LHCN-M2 (cell line): ENCODE results near the gene KNG1. TPM values are rescaled to one million over a fixed set of nuclear protein-coding genes. Genes with fewer than 3 reads are reported as not detected.

Source experiments
- DNase-seq: peaks from one replicate; pipeline ENCODE4 v3.0.0-alpha.2; 2012; ENCODE audit warnings: low read depth
- total RNA-seq: library from RNA; depleted of rRNA; stranded (reverse); fragments of >200 nt; gene quantifications from 2 replicates; pipeline ENCODE4 v1.2.3, GENCODE V29; 2014; rRNA removed

The KNG1 gene
- total RNA-seq, 1 experiment from 2014 or later = not detected

GRCh38 chr3:186772701-186773417, 55.7 kb downstream of the KNG1 start:
- peak; percentile 45 for DNase-seq

GRCh38 chr3:186775999-186776398, 58.8 kb downstream of the KNG1 start:
- DNase-seq = no peak

GRCh38 chr3:186779204-186779603, 62.0 kb downstream of the KNG1 start:
- no peak for DNase-seq

- DNase-seq = no peak
These were observed 65.4 kb downstream of the KNG1 start for GRCh38 chr3:186782542-186783057.

- peak; percentile 85 for DNase-seq
These were observed 66.0 kb downstream of the KNG1 start, which contains the start of gene EIF4A2 for GRCh38 chr3:186783058-186783730. EIF4A2 (plus strand) TSS chr3:186783577; CDS start chr3:186783611, 34 bp downstream.

GRCh38 chr3:186783731-186784515, 66.8 kb downstream of the KNG1 start:
- DNase-seq = peak; percentile 64

GRCh38 chr3:186784820-186785494, 67.8 kb downstream of the KNG1 start:
- DNase-seq = no peak

- DNase-seq = no peak
These were observed 68.4 kb downstream of the KNG1 start for GRCh38 chr3:186785495-186786018.

- DNase-seq = no peak
These were observed 69.8 kb downstream of the KNG1 start for GRCh38 chr3:186786922-186787321.

GRCh38 chr3:186787642-186788481, 70.7 kb downstream of the KNG1 start:
- no peak for DNase-seq

- DNase-seq = no peak
These were observed 71.6 kb downstream of the KNG1 start for GRCh38 chr3:186788482-186789370.

GRCh38 chr3:186789554-186790260, 72.5 kb downstream of the KNG1 start:
- no peak for DNase-seq

GRCh38 chr3:186790261-186790981, 73.3 kb downstream of the KNG1 start:
- DNase-seq = peak; percentile 61

Other genes starting within 250 kb of the KNG1 start
- gene CRYGS, start 173.0 kb upstream of the KNG1 start, total RNA-seq = 1.4 and 1.7 TPM in 2 replicates
- gene TBCCD1, start 150.0 kb upstream of the KNG1 start, total RNA-seq = 12.6 and 13.2 TPM in 2 replicates
- 83.8 and 85.5 TPM in 2 replicates for gene DNAJB11, start 146.6 kb upstream of the KNG1 start, total RNA-seq
- gene AHSG, start 104.3 kb upstream of the KNG1 start, total RNA-seq = not detected in 2 replicates
- gene FETUB, start 77.0 kb upstream of the KNG1 start, total RNA-seq = 0.06 TPM in 1 of 2 replicates, not detected in the other
- gene HRG, start 51.3 kb upstream of the KNG1 start, total RNA-seq = 0.06 TPM in 1 of 2 replicates, not detected in the other
- gene EIF4A2, start 66.2 kb downstream of the KNG1 start, total RNA-seq = 493 and 693 TPM in 2 replicates
- gene RFC4, start 89.1 kb downstream of the KNG1 start, total RNA-seq = 59.6 and 78.2 TPM in 2 replicates
- not detected in 2 replicates for gene ADIPOQ, start 125.4 kb downstream of the KNG1 start, total RNA-seq
- gene ST6GAL1, start 213.2 kb downstream of the KNG1 start, total RNA-seq = 2.0 and 2.7 TPM in 2 replicates